ENCODE measurements around the gene HOXC6. TPM values are rescaled to one million over a fixed set of nuclear protein-coding genes. Genes with fewer than 3 reads are reported as not detected.

Gene HOXC6
- total RNA-seq, 4 donors from 2014 or later: 3.6 to 17.3 (median 7.2) TPM

GRCh38 chr12:54048406-54049093 is 20.3 kb downstream of the HOXC6 start:
- no peak overlapping the region for H3K4me3 ChIP-seq
- peaks cover 0 to 81% (median 12%) of the 10 kb centered on the region in 4 donors for H3K4me1 ChIP-seq
- peak overlapping the region; percentile 71 to 89 (median 80) for H3K27ac ChIP-seq
- DNase-seq (ENCODE audit: low spot score in 2 of 2): no peak
- TF ChIP-seq CTCF (IDR thresholded peaks at IDR 0.05) (no peak), POLR2A (IDR thresholded peaks at IDR 0.05) (no peak), EP300 (IDR thresholded peaks at IDR 0.05) (no peak)
- H3K27me3 ChIP-seq: peaks cover 0 to 14% of the 10 kb centered on the region in 2 donors
- H3K36me3 ChIP-seq: no peaks in the 10 kb centered on the region
- 58 to 61% methylated on average over 3 of the region's 3 CpGs for WGBS, 2 donors
- H3K9me3 ChIP-seq: no peaks in the 10 kb centered on the region

GRCh38 chr12:54049108-54049507 is 20.9 kb downstream of the HOXC6 start:
- TF ChIP-seq CTCF (IDR thresholded peaks at IDR 0.05) (no peak), POLR2A (IDR thresholded peaks at IDR 0.05) (no peak), EP300 (IDR thresholded peaks at IDR 0.05) (no peak)
- Histone ChIP-seq H3K4me3 (no peak overlapping the region), H3K9me3 (no peaks in the 10 kb centered on the region), H3K36me3 (no peaks in the 10 kb centered on the region), H3K4me1 (peaks cover 0 to 76% (median 10%) of the 10 kb centered on the region in 4 donors), H3K27me3 (peaks cover 0 to 17% of the 10 kb centered on the region in 2 donors), H3K27ac (peak overlapping the region in 3 of 4 donors; percentile 45 to 89 (median 88))
- 59 to 61% methylated on average over 6 of the region's 6 CpGs for WGBS, 2 donors
- no peak for DNase-seq (ENCODE audit: low spot score in 2 of 2)

GRCh38 chr12:54050482-54050810 is 22.2 kb downstream of the HOXC6 start:
- Histone ChIP-seq H3K36me3 (no peaks in the 10 kb centered on the region), H3K27me3 (peaks cover 0 to 17% of the 10 kb centered on the region in 2 donors), H3K9me3 (no peaks in the 10 kb centered on the region), H3K27ac (peak overlapping the region; percentile 45 to 89 (median 84)), H3K4me3 (peak overlapping the region in 3 of 4 donors; percentile 3 to 9 (median 8)), H3K4me1 (peaks cover 0 to 78% (median 5%) of the 10 kb centered on the region in 4 donors)
- TF ChIP-seq EP300 (IDR thresholded peaks at IDR 0.05) (no peak), POLR2A (IDR thresholded peaks at IDR 0.05) (no peak), CTCF (IDR thresholded peaks at IDR 0.05) (no peak)
- WGBS, 2 donors: 52% methylated on average over 2 of the region's 2 CpGs
- no peak for DNase-seq (ENCODE audit: low spot score in 2 of 2)

GRCh38 chr12:54051026-54051842 is 23.0 kb downstream of the HOXC6 start:
- TF ChIP-seq POLR2A (IDR thresholded peaks at IDR 0.05): no peak
- no peak for TF ChIP-seq CTCF (IDR thresholded peaks at IDR 0.05)
- no peak for TF ChIP-seq EP300 (IDR thresholded peaks at IDR 0.05)
- H3K4me1 ChIP-seq: peaks cover 0 to 72% (median 5%) of the 10 kb centered on the region in 4 donors
- H3K27ac ChIP-seq: peak overlapping the region; percentile 72 to 89 (median 84)
- WGBS, 2 donors: 38 to 46% methylated on average over 12 of the region's 12 CpGs
- peak overlapping the region in 1 of 4 donors; percentile 6 for H3K4me3 ChIP-seq
- DNase-seq (ENCODE audit: low spot score in 2 of 2): no peak
- peaks cover 0 to 15% of the 10 kb centered on the region in 2 donors for H3K27me3 ChIP-seq
- no peaks in the 10 kb centered on the region for H3K9me3 ChIP-seq
- H3K36me3 ChIP-seq: no peaks in the 10 kb centered on the region

Measured in tibial nerve (tissue), 4 donors.